Measurements from ENCODE around the gene MGAT4A. TPM values are rescaled to one million over a fixed set of nuclear protein-coding genes. Genes with fewer than 3 reads are reported as not detected.

MGAT4A gene
- total and polyA plus RNA-seq, 2 of the 8 experiments (the other 6 are each of a cell fraction or from before 2014, with no cell fraction given): 1.4 to 7.7 TPM

GRCh38 chr2:98695255-98695654, 35.7 kb downstream of the MGAT4A start:
- Histone ChIP-seq H4K8ac (ENCODE audit: extremely low read depth, insufficient read depth, low read length) (no peak overlapping the region), H3K36me3 (ENCODE audit: control insufficient read depth in 2 of 4, insufficient read depth in 4 of 4, low read length in 3 of 4) (no peaks in the 10 kb centered on the region), H2BK20ac (ENCODE audit: low read length) (no peak overlapping the region), H4K20me1 (replicated peaks in 1 of 2; ENCODE audit: control insufficient read depth in 1 of 2, insufficient read depth in 2 of 2, low read length in 2 of 2) (no peaks in the 10 kb centered on the region), H3K9ac (replicated peaks in 1 of 4; ENCODE audit: extremely low read depth in 1 of 4, low read depth in 3 of 4, low read length in 3 of 4) (no peak overlapping the region), H4K5ac (ENCODE audit: insufficient read length, low read depth, low read length) (no peak overlapping the region), H2AFZ (ENCODE audit: low read length) (no peak overlapping the region), H3K56ac (replicated peaks; ENCODE audit: insufficient read length, low read depth, low read length) (no peak overlapping the region), H3K23ac (ENCODE audit: insufficient read length) (no peak overlapping the region), H2BK15ac (ENCODE audit: low read length) (no peak overlapping the region), H3K4ac (replicated peaks; ENCODE audit: insufficient read length, low read depth, low read length) (no peak overlapping the region), H3K18ac (ENCODE audit: extremely low read depth, low read length) (no peak overlapping the region), H3K27me3 (replicated peaks in 1 of 4; ENCODE audit: control insufficient read depth in 3 of 4, extremely low read depth in 1 of 4, insufficient read depth in 3 of 4, low read length in 3 of 4) (no peaks in the 10 kb centered on the region), H3K4me3 (ENCODE audit: extremely low read depth in 1 of 4, insufficient read depth in 2 of 4, low read depth in 3 of 4, low read length in 4 of 4) (no peak overlapping the region), H3K79me1 (ENCODE audit: low read depth, low read length) (no peaks in the 10 kb centered on the region), H3K23me2 (ENCODE audit: low read depth, low read length) (no peaks in the 10 kb centered on the region), H3K9me3 (ENCODE audit: insufficient read depth in 2 of 2, low read depth in 1 of 2, low read length in 1 of 2) (no peaks in the 10 kb centered on the region), H2BK5ac (ENCODE audit: low read depth, low read length) (no peak overlapping the region), H3K4me1 (replicated peaks in 1 of 4; ENCODE audit: control insufficient read depth in 3 of 4, insufficient read depth in 4 of 4, low read length in 3 of 4) (no peaks in the 10 kb centered on the region), H3K14ac (ENCODE audit: insufficient read length) (no peak overlapping the region), H3K27ac (ENCODE audit: low read depth, low read length) (no peak overlapping the region), H2BK120ac (replicated peaks; ENCODE audit: low read depth, low read length) (no peak overlapping the region), H3K4me2 (ENCODE audit: insufficient read depth in 1 of 2, low read depth in 2 of 2, low read length in 2 of 2) (no peak overlapping the region), H4K91ac (replicated peaks; ENCODE audit: insufficient read length, low read length) (no peak overlapping the region), H3K79me2 (ENCODE audit: control insufficient read depth in 1 of 2, insufficient read depth in 2 of 2, low read length in 2 of 2) (no peaks in the 10 kb centered on the region), H2AK5ac (ENCODE audit: low read depth, low read length) (no peak overlapping the region), H2BK12ac (ENCODE audit: low read depth, low read length) (no peak overlapping the region)
- ChIA-PET POLR2A (ENCODE audit: partially characterized antibody) (no interaction called here), CTCF (ENCODE audit: partially characterized antibody) (interaction anchor here (0.8 kb wide), 1 partner anchor 180 kb away, joined by 3 read pairs; no protein-coding TSS in a partner anchor)
- TF ChIP-seq MAFK (IDR thresholded peaks at IDR 0.05; ENCODE audit: low read depth, low read length) (no peak), NRF1 (IDR thresholded peaks at IDR 0.05; ENCODE audit: low read depth, low read length) (no peak), SUZ12 (IDR thresholded peaks at IDR 0.05; ENCODE audit: low read length) (no peak), SIRT6 (IDR thresholded peaks at IDR 0.05; ENCODE audit: low read length) (no peak), PHF8 (conservative IDR thresholded peaks at IDR 0.05; ENCODE audit: low read depth, low read length) (no peak), JUND (IDR thresholded peaks at IDR 0.05; ENCODE audit: low read length) (no peak), TEAD4 (IDR thresholded peaks at IDR 0.05; ENCODE audit: low read depth, low read length) (no peak)
- DNase-seq (ENCODE audit: low read depth in 1 of 2, low spot score in 2 of 2) (no peak), FAIRE-seq (no peak)
- WGBS, 2 experiments (ENCODE audit: extremely low coverage in 1 of 2, insufficient coverage in 1 of 2, insufficient read length in 1 of 2, insufficient replicate concordance in 2 of 2, low coverage in 1 of 2, low lambda C conversion rate in 2 of 2, missing lambda C conversion rate in 1 of 2): 87% methylated on average over 3 of the region's 3 CpGs; no CpG with 5 or more reads in 1 of the 2 experiments

All from H1 (cell line).